Sigmoid colon (tissue), 7 donors: ENCODE results near the gene MATN4. TPM values are rescaled to one million over a fixed set of nuclear protein-coding genes. Genes with fewer than 3 reads are reported as not detected.

ENCODE experiments used
- DNase-seq: peaks from one replicate; pipeline ENCODE4 v3.0.0-alpha.2; 2019
- H3K27ac ChIP-seq, 4 donors: fragments of 200-600 bp; sonication (generic); one replicate each; pipeline ENCODE4 v1.5.1; 2016 to 2019; ENCODE audit warnings: mild to moderate bottlenecking in 1 of 4
- H3K27me3 ChIP-seq, 3 donors: fragments of 200-600 bp; sonication (generic); one replicate each; pipeline ENCODE4 v1.5.1; 2019; ENCODE audit warnings: mild to moderate bottlenecking in 1 of 3
- H3K36me3 ChIP-seq, 4 donors: fragments of 200-600 bp; sonication (generic); one replicate each; pipeline ENCODE4 v1.5.1; 2016 to 2019
- H3K4me1 ChIP-seq, 4 donors: fragments of 200-600 bp; sonication (generic); one replicate each; pipeline ENCODE4 v1.5.1; 2017 to 2019
- H3K4me3 ChIP-seq, 4 donors: fragments of 200-600 bp; sonication (generic); one replicate each; pipeline ENCODE4 v1.5.1; 2017 to 2019; ENCODE audit warnings: mild to moderate bottlenecking in 2 of 4, moderate library complexity in 1 of 4
- H3K9me3 ChIP-seq, 4 donors: fragments of 200-600 bp in 3 of 4; sonication (generic) in 3 of 4; one replicate each; pipeline versions ENCODE4 v1.5.1 to v1.6.1; 2013 to 2019
- CTCF ChIP-seq, 4 experiments: fragments of 450-650 bp in 3 of 4; fragments of 200-600 bp in 1 of 4; IDR thresholded peaks; one replicate each; pipeline ENCODE4 v1.5.1; 2016 to 2019; ENCODE audit warnings: antibody characterized with exemption in 4 of 4, mild to moderate bottlenecking in 3 of 4, moderate library complexity in 2 of 4
- EP300 ChIP-seq, 4 donors: sonication (generic); formaldehyde crosslinking; IDR thresholded peaks; one replicate each; pipeline ENCODE4 v1.6.1; 2017; ENCODE audit warnings: antibody characterized with exemption in 4 of 4
- POLR2A ChIP-seq, 2 donors: fragments of 450-650 bp; IDR thresholded peaks; one replicate each; pipeline ENCODE4 v1.6.1; 2016; ENCODE audit warnings: antibody characterized with exemption in 2 of 2, mild to moderate bottlenecking in 2 of 2, moderate library complexity in 2 of 2
- POLR2AphosphoS5 ChIP-seq, 4 donors: sonication (generic); formaldehyde crosslinking; IDR thresholded peaks; one replicate each; pipeline ENCODE4 v1.6.1; 2017; ENCODE audit warnings: antibody characterized with exemption in 4 of 4
- WGBS, 2 donors: extraction: QIAGEN DNeasy Blood & Tissue Kit; methylation state at CpG; one replicate each; pipeline ENCODE4 v1.1.7; 2013; 5-methylcytosine and 5-hydroxymethylcytosine counted together
- intact Hi-C: fragments of 100-400 bp; cut with DNase I; formaldehyde crosslinking; loops from one replicate; pipeline ENCODE4 v1.15.1; 2023
- polyA plus RNA-seq, 3 donors: library from polyadenylated mRNA; stranded (reverse); fragments of 200-250 nt; gene quantifications; one replicate each; pipeline ENCODE4 v1.2.3, GENCODE V29; 2013
- total RNA-seq, 4 donors: library from RNA; depleted of rRNA; stranded (reverse); fragments of >200 nt; gene quantifications; one replicate each; pipeline ENCODE4 v1.1.0, GENCODE V29; 2016
- donor health status: healthy with polysubstance abuse.
- donor health status: Bipolar disorder and iron deficiency.
- donor health status: healthy.

MATN4 gene
- total and polyA plus RNA-seq, 7 donors, result 0.17 TPM; not detected in 6

GRCh38 chr20:45307076-45307640, 941 bp downstream of the MATN4 start:
- intact Hi-C loops, result no loop called here
- peaks cover 8 to 56% (median 37%) of the 10 kb centered on the region in 3 donors for H3K27me3 ChIP-seq

GRCh38 chr20:45306431-45306982, 1.6 kb downstream of the MATN4 start, which contains the start of gene RBPJL:
Gene RBPJL (plus strand): TSS chr20:45306840. CDS start chr20:45306923, 83 bp downstream.
- peaks cover 0 to 12% (median 5%) of the 10 kb centered on the region in 4 donors for H3K4me1 ChIP-seq
- no peak for DNase-seq
- peaks cover 5 to 49% (median 30%) of the 10 kb centered on the region in 3 donors for H3K27me3 ChIP-seq
- H3K9me3 ChIP-seq, result no peaks in the 10 kb centered on the region
- H3K4me3 ChIP-seq, result no peak within 1 kb of the TSS
- 20 to 22% methylated on average over 41 of the region's 41 CpGs for WGBS, 2 donors
- H3K27ac ChIP-seq, result no peak within 1 kb of the TSS
- peak; percentile 42 to 76 (median 60) for TF ChIP-seq CTCF (IDR thresholded peaks at IDR 0.05)
- TF ChIP-seq POLR2A (IDR thresholded peaks at IDR 0.05), result no peak
- no peaks in the 10 kb centered on the region for H3K36me3 ChIP-seq
- intact Hi-C loops, result no loop called here

More at GRCh38 chr20:45307076-45307640, 941 bp downstream of the MATN4 start:
- H3K4me1 ChIP-seq, result peaks cover 0 to 15% (median 7%) of the 10 kb centered on the region in 4 donors
- WGBS, 2 donors, result 51 to 66% methylated on average over 16 of the region's 16 CpGs
- no peak for DNase-seq
- H3K27ac ChIP-seq, result no peak overlapping the region
- no peak overlapping the region for H3K4me3 ChIP-seq
- H3K9me3 ChIP-seq, result no peaks in the 10 kb centered on the region
- H3K36me3 ChIP-seq, result no peaks in the 10 kb centered on the region
- TF ChIP-seq CTCF (IDR thresholded peaks at IDR 0.05) (no peak), EP300 (IDR thresholded peaks at IDR 0.05) (no peak), POLR2A (IDR thresholded peaks at IDR 0.05) (no peak), POLR2AphosphoS5 (IDR thresholded peaks at IDR 0.05) (no peak)

GRCh38 chr20:45305262-45305661, 2.8 kb downstream of the MATN4 start:
- Histone ChIP-seq H3K4me3 (no peak overlapping the region), H3K27me3 (peaks cover 5 to 41% (median 26%) of the 10 kb centered on the region in 3 donors), H3K36me3 (no peaks in the 10 kb centered on the region), H3K9me3 (no peaks in the 10 kb centered on the region), H3K27ac (no peak overlapping the region), H3K4me1 (peaks cover 0 to 8% (median 3%) of the 10 kb centered on the region in 4 donors)
- DNase-seq, result no peak
- intact Hi-C loops, result no loop called here
- TF ChIP-seq EP300 (IDR thresholded peaks at IDR 0.05) (no peak), POLR2AphosphoS5 (IDR thresholded peaks at IDR 0.05) (no peak), CTCF (IDR thresholded peaks at IDR 0.05) (no peak), POLR2A (IDR thresholded peaks at IDR 0.05) (no peak)
- WGBS, 2 donors, result 46 to 61% methylated on average over 4 of the region's 4 CpGs

DNA sequence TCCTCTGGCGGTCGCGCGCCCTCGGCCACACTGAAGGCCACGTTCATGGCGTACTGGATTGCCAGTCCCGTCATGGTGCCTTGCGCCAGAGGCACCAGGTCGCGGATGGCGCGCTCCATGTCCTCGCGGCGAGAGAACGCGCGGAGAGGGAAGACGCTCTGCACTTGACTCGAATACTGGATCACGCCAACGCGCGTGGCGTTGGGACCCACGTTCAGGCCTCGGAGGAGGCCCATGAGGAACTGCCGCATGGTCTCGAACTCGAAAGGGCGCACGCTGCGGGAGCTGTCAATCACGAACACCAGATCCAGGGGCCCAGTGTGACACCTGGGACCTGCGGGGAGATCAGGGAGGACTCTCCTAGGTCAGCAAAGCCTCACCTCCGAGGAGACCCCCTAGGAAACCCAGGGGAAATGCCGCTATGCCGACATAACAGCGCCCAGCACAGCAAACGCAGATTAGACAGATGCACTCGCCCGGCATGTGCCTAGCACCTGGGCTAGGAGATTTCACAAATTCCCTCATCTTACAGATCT, 3.6 kb downstream of the MATN4 start:
- peaks cover 5 to 41% (median 26%) of the 10 kb centered on the region in 3 donors for H3K27me3 ChIP-seq

More for the DNA sequence above, 3.6 kb downstream of the MATN4 start:
- no peak for DNase-seq
- Histone ChIP-seq H3K9me3 (no peaks in the 10 kb centered on the region), H3K27ac (no peak overlapping the region), H3K4me1 (peaks cover 0 to 8% (median 3%) of the 10 kb centered on the region in 4 donors), H3K36me3 (no peaks in the 10 kb centered on the region), H3K4me3 (no peak overlapping the region)
- WGBS, 2 donors, result 70 to 80% methylated on average over 43 of the region's 43 CpGs
- TF ChIP-seq EP300 (IDR thresholded peaks at IDR 0.05), result no peak
- TF ChIP-seq POLR2A (IDR thresholded peaks at IDR 0.05), result no peak
- intact Hi-C loops, result no loop called here
